ENCODE measurements around the gene GPR137C.

GRCh38 chr14:52663850-52664249 lies 111.2 kb downstream of the GPR137C start:
- TF ChIP-seq EZH2 (IDR thresholded peaks at IDR 0.05; ENCODE audit: low read depth) (no peak), CTCF (conservative IDR thresholded peaks at IDR 0.05) (no peak)

Data from PC-9 (cell line).